Measurements from ENCODE around the gene CNTN4.

DNA sequence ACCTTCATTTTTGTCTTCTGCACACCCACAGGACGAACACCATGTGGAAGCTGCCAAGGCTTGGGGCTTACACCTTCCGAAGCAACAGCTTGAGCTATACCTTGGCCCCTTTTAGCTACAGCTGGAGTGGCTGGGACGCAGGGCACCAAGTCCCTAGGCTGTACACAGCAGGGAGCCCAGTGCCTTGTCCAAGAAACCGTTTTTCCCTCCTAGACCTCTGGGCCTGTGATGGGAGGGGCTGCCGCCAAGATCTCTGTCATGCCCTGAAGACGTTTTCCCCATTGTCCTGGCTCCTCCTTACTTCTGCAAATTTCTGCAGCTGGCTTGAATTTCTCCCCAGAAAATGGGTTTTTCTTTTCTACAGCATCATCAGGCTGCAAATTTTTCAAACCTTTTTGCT is 7.8 kb downstream of the CNTN4 start:
- TF ChIP-seq SP1 (IDR thresholded peaks at IDR 0.05) (no peak), FOXA1 (IDR thresholded peaks at IDR 0.05) (no peak)

All from HEK293T (cell line).